ENCODE data around the gene AFF1. TPM values are rescaled to one million over a fixed set of nuclear protein-coding genes. Genes with fewer than 3 reads are reported as not detected.

AFF1 gene
- total RNA-seq, 1 experiment from 2014 or later, result 37.7 TPM

DNA sequence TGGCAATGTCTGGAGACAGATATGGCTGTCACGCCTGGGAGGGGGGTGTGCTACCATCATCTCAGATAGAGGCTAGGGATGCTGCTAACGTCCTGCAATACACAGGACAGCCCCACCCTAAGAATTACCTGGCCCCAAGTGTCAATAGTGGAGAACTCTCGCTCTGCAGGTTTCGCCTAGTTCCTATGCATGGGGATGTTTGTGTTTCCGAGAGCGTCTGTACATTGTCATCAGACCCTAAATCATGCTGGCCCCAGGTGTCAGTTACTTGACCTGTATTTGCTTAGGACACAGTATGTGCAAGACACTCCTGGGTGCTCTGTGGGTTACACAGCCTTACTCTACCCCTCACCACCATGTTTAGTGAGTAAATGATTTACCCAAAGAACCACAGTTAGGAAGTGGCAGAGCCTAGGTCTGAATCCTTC, 90.8 kb downstream of the AFF1 start:
- Mint-ChIP-seq H3K4me1 (ENCODE audit: low read depth, unreplicated experiment) (peaks cover 31% of the 10 kb centered on the region), H3K27me3 (ENCODE audit: unreplicated experiment) (no peaks in the 10 kb centered on the region), H3K9me3 (ENCODE audit: low read depth, unreplicated experiment) (no peaks in the 10 kb centered on the region), H3K36me3 (ENCODE audit: insufficient read depth, unreplicated experiment) (no peaks in the 10 kb centered on the region), H3K27ac (ENCODE audit: unreplicated experiment) (no peak overlapping the region), H3K4me3 (ENCODE audit: low read depth, unreplicated experiment) (no peak overlapping the region)
- BruUV-seq (replicated peaks), result no TSS peak
- DNase-seq, result no peak
- CTCF ChIA-PET, result no interaction called here
- intact Hi-C loops (cut with micrococcal nuclease; ENCODE audit: unreplicated experiment), result no loop called here
- TF ChIP-seq, protein P1, sequence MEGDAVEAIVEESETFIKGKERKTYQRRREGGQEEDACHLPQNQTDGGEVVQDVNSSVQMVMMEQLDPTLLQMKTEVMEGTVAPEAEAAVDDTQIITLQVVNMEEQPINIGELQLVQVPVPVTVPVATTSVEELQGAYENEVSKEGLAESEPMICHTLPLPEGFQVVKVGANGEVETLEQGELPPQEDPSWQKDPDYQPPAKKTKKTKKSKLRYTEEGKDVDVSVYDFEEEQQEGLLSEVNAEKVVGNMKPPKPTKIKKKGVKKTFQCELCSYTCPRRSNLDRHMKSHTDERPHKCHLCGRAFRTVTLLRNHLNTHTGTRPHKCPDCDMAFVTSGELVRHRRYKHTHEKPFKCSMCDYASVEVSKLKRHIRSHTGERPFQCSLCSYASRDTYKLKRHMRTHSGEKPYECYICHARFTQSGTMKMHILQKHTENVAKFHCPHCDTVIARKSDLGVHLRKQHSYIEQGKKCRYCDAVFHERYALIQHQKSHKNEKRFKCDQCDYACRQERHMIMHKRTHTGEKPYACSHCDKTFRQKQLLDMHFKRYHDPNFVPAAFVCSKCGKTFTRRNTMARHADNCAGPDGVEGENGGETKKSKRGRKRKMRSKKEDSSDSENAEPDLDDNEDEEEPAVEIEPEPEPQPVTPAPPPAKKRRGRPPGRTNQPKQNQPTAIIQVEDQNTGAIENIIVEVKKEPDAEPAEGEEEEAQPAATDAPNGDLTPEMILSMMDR (IDR thresholded peaks at IDR 0.05; ENCODE audit: unreplicated experiment), result no peak

GRCh38 chr4:87026800-87027495, 92.1 kb downstream of the AFF1 start:
- intact Hi-C loops (cut with micrococcal nuclease; ENCODE audit: unreplicated experiment), result no loop called here
- no peak for DNase-seq
- Mint-ChIP-seq H3K27me3 (ENCODE audit: unreplicated experiment) (no peaks in the 10 kb centered on the region), H3K9me3 (ENCODE audit: low read depth, unreplicated experiment) (no peaks in the 10 kb centered on the region), H3K27ac (ENCODE audit: unreplicated experiment) (no peak overlapping the region), H3K4me1 (ENCODE audit: low read depth, unreplicated experiment) (peaks cover 31% of the 10 kb centered on the region), H3K4me3 (ENCODE audit: low read depth, unreplicated experiment) (no peak overlapping the region), H3K36me3 (ENCODE audit: insufficient read depth, unreplicated experiment) (no peaks in the 10 kb centered on the region)
- CTCF ChIA-PET, result no interaction called here
- TF ChIP-seq, protein P1 (IDR thresholded peaks at IDR 0.05; ENCODE audit: unreplicated experiment), result no peak
- BruUV-seq (replicated peaks), result no TSS peak

DNA sequence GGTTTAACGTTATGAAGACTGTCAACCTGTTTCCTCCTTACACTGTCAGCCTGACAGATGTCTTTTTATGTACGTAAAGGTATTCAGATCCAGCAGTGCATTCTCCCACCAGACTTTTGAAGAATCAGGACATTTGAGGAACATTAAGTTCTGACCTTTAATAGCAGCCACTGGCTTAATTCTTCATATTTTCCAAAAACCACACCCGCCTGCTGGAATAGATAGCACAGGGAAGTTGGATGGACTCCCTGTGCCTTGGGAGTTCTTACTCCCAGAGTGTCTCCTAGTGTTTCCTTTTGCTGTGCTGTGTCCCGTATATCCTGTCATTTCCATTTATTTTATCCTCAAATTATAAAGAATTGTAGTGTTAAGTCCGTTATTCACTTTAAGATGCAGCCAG, 94.5 kb downstream of the AFF1 start:
- TF ChIP-seq, protein P1 (IDR thresholded peaks at IDR 0.05; ENCODE audit: unreplicated experiment), result no peak
- Mint-ChIP-seq H3K36me3 (ENCODE audit: insufficient read depth, unreplicated experiment) (no peaks in the 10 kb centered on the region), H3K4me1 (ENCODE audit: low read depth, unreplicated experiment) (peaks cover 20% of the 10 kb centered on the region), H3K27me3 (ENCODE audit: unreplicated experiment) (no peaks in the 10 kb centered on the region), H3K4me3 (ENCODE audit: low read depth, unreplicated experiment) (no peak overlapping the region), H3K27ac (ENCODE audit: unreplicated experiment) (no peak overlapping the region), H3K9me3 (ENCODE audit: low read depth, unreplicated experiment) (no peaks in the 10 kb centered on the region)
- DNase-seq, result no peak
- intact Hi-C loops (cut with micrococcal nuclease; ENCODE audit: unreplicated experiment), result no loop called here
- no TSS peak for BruUV-seq (replicated peaks)
- CTCF ChIA-PET, result no interaction called here

- no peak overlapping the region for H3K27ac Mint-ChIP-seq (ENCODE audit: unreplicated experiment)
- peaks cover 13% of the 10 kb centered on the region for H3K4me1 Mint-ChIP-seq (ENCODE audit: low read depth, unreplicated experiment)
- DNase-seq, result no peak
- no peak overlapping the region for H3K4me3 Mint-ChIP-seq (ENCODE audit: low read depth, unreplicated experiment)
- H3K36me3 Mint-ChIP-seq (ENCODE audit: insufficient read depth, unreplicated experiment), result no peaks in the 10 kb centered on the region
- no TSS peak for BruUV-seq (replicated peaks)
- intact Hi-C loops (cut with micrococcal nuclease; ENCODE audit: unreplicated experiment), result no loop called here
- H3K27me3 Mint-ChIP-seq (ENCODE audit: unreplicated experiment), result no peaks in the 10 kb centered on the region
- TF ChIP-seq, protein P1 (IDR thresholded peaks at IDR 0.05; ENCODE audit: unreplicated experiment), result no peak
- no peaks in the 10 kb centered on the region for H3K9me3 Mint-ChIP-seq (ENCODE audit: low read depth, unreplicated experiment)
- CTCF ChIA-PET, result no interaction called here
Observed at GRCh38 chr4:87030124-87030523, 95.3 kb downstream of the AFF1 start.
